ENCODE data around the gene WWP2. TPM values are rescaled to one million over a fixed set of nuclear protein-coding genes. Genes with fewer than 3 reads are reported as not detected.

Gene WWP2
- total RNA-seq, 4 donors from 2014 or later: 21.9 to 32.8 (median 27.8) TPM

GRCh38 chr16:69818891-69819545 lies 56.9 kb downstream of the WWP2 start:
- DNase-seq (ENCODE audit: extremely low spot score): no peak
- 85% methylated on average over 8 of the region's 8 CpGs for WGBS
- intact Hi-C loops (cut with DNase I): no loop called here
- no peak for TF ChIP-seq POLR2A (IDR thresholded peaks at IDR 0.05; ENCODE audit: low read depth)
- no peak for TF ChIP-seq CTCF (IDR thresholded peaks at IDR 0.05)
- TF ChIP-seq EP300 (IDR thresholded peaks at IDR 0.05): no peak
- TF ChIP-seq POLR2AphosphoS5 (IDR thresholded peaks at IDR 0.05): no peak
- Histone ChIP-seq H3K36me3 (peaks cover 0 to 12% (median 0%) of the 10 kb centered on the region in 4 donors), H3K27me3 (no peaks in the 10 kb centered on the region), H3K27ac (replicated peaks in 1 of 4) (peak overlapping the region in 1 of 4 donors; percentile 11), H3K9me3 (no peaks in the 10 kb centered on the region), H3K4me1 (peaks cover 11 to 28% (median 15%) of the 10 kb centered on the region in 4 donors), H3K4me3 (no peak overlapping the region)

GRCh38 chr16:69820926-69821541 lies 58.9 kb downstream of the WWP2 start:
- Histone ChIP-seq H3K27me3 (no peaks in the 10 kb centered on the region), H3K27ac (replicated peaks in 1 of 4) (peak overlapping the region; percentile 20 to 74 (median 67)), H3K9me3 (no peaks in the 10 kb centered on the region), H3K4me3 (peak overlapping the region in 3 of 4 donors; percentile 15 to 27 (median 27)), H3K4me1 (peaks cover 16 to 39% (median 20%) of the 10 kb centered on the region in 4 donors), H3K36me3 (peaks cover 0 to 8% (median 0%) of the 10 kb centered on the region in 4 donors)
- intact Hi-C loops (cut with DNase I): no loop called here
- TF ChIP-seq POLR2AphosphoS5 (IDR thresholded peaks at IDR 0.05) (no peak), EP300 (IDR thresholded peaks at IDR 0.05) (no peak), POLR2A (IDR thresholded peaks at IDR 0.05; ENCODE audit: low read depth) (no peak), CTCF (IDR thresholded peaks at IDR 0.05) (no peak)
- DNase-seq (ENCODE audit: extremely low spot score): no peak
- WGBS: 63% methylated on average over 15 of the region's 15 CpGs

GRCh38 chr16:69821844-69822173 lies 59.7 kb downstream of the WWP2 start:
- no peak overlapping the region for H3K4me3 ChIP-seq
- H3K4me1 ChIP-seq: peaks cover 16 to 39% (median 20%) of the 10 kb centered on the region in 4 donors
- TF ChIP-seq POLR2A (IDR thresholded peaks at IDR 0.05; ENCODE audit: low read depth) (no peak), CTCF (IDR thresholded peaks at IDR 0.05) (no peak), POLR2AphosphoS5 (IDR thresholded peaks at IDR 0.05) (no peak), EP300 (IDR thresholded peaks at IDR 0.05) (no peak)
- H3K9me3 ChIP-seq: no peaks in the 10 kb centered on the region
- intact Hi-C loops (cut with DNase I): no loop called here
- WGBS: 98% methylated on average over 6 of the region's 6 CpGs
- peaks cover 0 to 8% (median 0%) of the 10 kb centered on the region in 4 donors for H3K36me3 ChIP-seq
- no peaks in the 10 kb centered on the region for H3K27me3 ChIP-seq
- H3K27ac ChIP-seq (replicated peaks in 1 of 4): peak overlapping the region in 2 of 4 donors; percentile 68 to 74
- DNase-seq (ENCODE audit: extremely low spot score): no peak

- WGBS: 92% methylated on average over 11 of the region's 11 CpGs
- no peak for DNase-seq (ENCODE audit: extremely low spot score)
- Histone ChIP-seq H3K27ac (replicated peaks in 1 of 4) (peak overlapping the region in 1 of 4 donors; percentile 76), H3K36me3 (peaks cover 0 to 8% (median 0%) of the 10 kb centered on the region in 4 donors), H3K9me3 (no peaks in the 10 kb centered on the region), H3K4me1 (peaks cover 20 to 45% (median 21%) of the 10 kb centered on the region in 4 donors), H3K27me3 (no peaks in the 10 kb centered on the region), H3K4me3 (no peak overlapping the region)
- TF ChIP-seq CTCF (IDR thresholded peaks at IDR 0.05) (no peak), EP300 (IDR thresholded peaks at IDR 0.05) (no peak), POLR2AphosphoS5 (IDR thresholded peaks at IDR 0.05) (no peak), POLR2A (IDR thresholded peaks at IDR 0.05; ENCODE audit: low read depth) (no peak)
- intact Hi-C loops (cut with DNase I): no loop called here
Measured at GRCh38 chr16:69822174-69822935, 60.2 kb downstream of the WWP2 start.
